Muscle of leg (tissue), 11 donors: ENCODE results near the gene STAG1. TPM values are rescaled to one million over a fixed set of nuclear protein-coding genes. Genes with fewer than 3 reads are reported as not detected.
"Not testable (repeated sequence)": the region's sequence is repeated elsewhere in the genome, so short reads cannot be mapped to it uniquely, and the experiment has no call there.

Experiments used
- DNase-seq: peaks from one replicate; pipeline ENCODE4 v3.0.0; 2013
- H3K27ac ChIP-seq: one replicate; pipeline ENCODE4 v1.5.1; 2013; ENCODE audit warnings: mild to moderate bottlenecking, low read length, control low read depth
- H3K27me3 ChIP-seq: one replicate; pipeline ENCODE4 v1.6.1; 2013; ENCODE audit warnings: low read length; ENCODE audit not compliant: control insufficient read depth, insufficient read depth
- H3K36me3 ChIP-seq: one replicate; pipeline ENCODE4 v1.6.1; 2013; ENCODE audit warnings: low read length; ENCODE audit not compliant: control insufficient read depth, insufficient read depth
- H3K4me1 ChIP-seq: one replicate; pipeline ENCODE4 v1.6.1; 2013; ENCODE audit warnings: low read length; ENCODE audit not compliant: control insufficient read depth, insufficient read depth
- H3K4me3 ChIP-seq: one replicate; pipeline ENCODE4 v1.5.1; 2013; ENCODE audit warnings: low read length, control low read depth
- H3K9me3 ChIP-seq: replicated peaks from 2 replicates; pipeline ENCODE4 v1.6.1; 2013; ENCODE audit warnings: low read depth, low read length; ENCODE audit not compliant: control insufficient read depth
- WGBS: methylation state at CpG from one replicate; pipeline ENCODE4 v1.1.5; 2013; ENCODE audit warnings: missing lambda C conversion rate; ENCODE audit not compliant: insufficient coverage; 5-methylcytosine and 5-hydroxymethylcytosine counted together
- polyA plus RNA-seq, 8 donors: library from polyadenylated mRNA; unstranded; fragments of 120-200 nt; gene quantifications; one replicate each; pipeline versions ENCODE4 v1.2.1 to v1.2.3, GENCODE V29; 2013; ENCODE audit warnings: inconsistent platforms in 1 of 8, low replicate concordance in 1 of 8; ENCODE audit not compliant: insufficient read length in 8 of 8, insufficient read depth in 1 of 8
- total RNA-seq: library from RNA; stranded (reverse); fragments of 120-200 nt; gene quantifications from one replicate; pipeline ENCODE4 v1.2.4, GENCODE V29; 2013

Gene STAG1
- total and polyA plus RNA-seq, 9 donors: 22.9 to 52.2 (median 32.9) TPM

DNA sequence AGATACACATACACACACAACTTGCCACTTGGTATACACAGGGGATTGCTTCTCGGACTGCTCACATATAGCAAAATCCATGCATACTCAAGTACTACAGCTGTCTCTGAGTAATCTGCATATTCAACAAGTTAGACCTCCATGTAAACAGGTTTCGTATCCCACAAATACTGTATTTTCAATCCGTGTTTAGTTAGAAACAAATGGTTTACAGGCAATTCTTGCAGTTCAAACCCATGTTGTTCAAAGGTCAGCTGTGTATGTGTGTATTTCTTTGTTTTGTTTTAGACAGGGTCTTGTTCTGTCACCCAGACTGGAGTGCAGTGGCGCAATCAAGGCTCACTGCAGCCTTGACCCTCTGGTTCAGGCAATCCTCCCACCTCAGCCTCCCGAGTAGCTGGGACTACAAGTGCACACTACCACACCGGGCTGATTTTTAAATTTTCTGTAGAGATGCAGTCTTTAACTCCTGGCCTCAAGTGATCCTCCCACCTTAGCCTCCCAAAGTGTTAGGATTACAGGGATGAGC, 253.2 kb downstream of the STAG1 start:
- peaks cover 3% of the 10 kb centered on the region for H3K36me3 ChIP-seq
- H3K4me1 ChIP-seq: no peaks in the 10 kb centered on the region
- peaks cover under 1% of the 10 kb centered on the region for H3K9me3 ChIP-seq
- no peak overlapping the region for H3K27ac ChIP-seq
- DNase-seq: no peak
- no peak overlapping the region for H3K4me3 ChIP-seq
- WGBS: 80% methylated on average over 2 of the region's 6 CpGs
- no peaks in the 10 kb centered on the region for H3K27me3 ChIP-seq

DNA sequence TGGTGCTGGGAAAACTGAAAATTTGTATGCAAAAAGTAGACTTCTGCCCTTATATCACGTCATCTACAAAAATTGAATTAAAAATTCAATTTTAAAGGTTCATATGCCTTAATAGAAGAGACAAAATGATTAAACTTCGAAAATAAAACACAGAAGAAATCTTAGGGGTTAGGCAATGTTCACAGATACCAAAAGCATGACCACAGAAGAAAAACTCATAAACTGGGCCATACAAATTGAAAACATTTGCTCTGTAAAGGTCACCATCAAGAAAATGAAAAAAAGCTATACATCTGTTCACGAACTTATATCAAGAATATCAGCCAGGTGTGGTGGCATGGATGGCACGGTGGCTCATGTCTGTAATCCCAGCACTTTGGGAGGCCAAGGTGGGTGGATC, 257.0 kb downstream of the STAG1 start:
- Histone ChIP-seq H3K4me3 (no peak overlapping the region), H3K27ac (no peak overlapping the region), H3K27me3 (no peaks in the 10 kb centered on the region), H3K4me1 (no peaks in the 10 kb centered on the region), H3K9me3 (peaks cover 5% of the 10 kb centered on the region), H3K36me3 (peaks cover 14% of the 10 kb centered on the region)
- WGBS: no CpG with 5 or more reads among the region's 4 CpGs
- DNase-seq: no peak

DNA sequence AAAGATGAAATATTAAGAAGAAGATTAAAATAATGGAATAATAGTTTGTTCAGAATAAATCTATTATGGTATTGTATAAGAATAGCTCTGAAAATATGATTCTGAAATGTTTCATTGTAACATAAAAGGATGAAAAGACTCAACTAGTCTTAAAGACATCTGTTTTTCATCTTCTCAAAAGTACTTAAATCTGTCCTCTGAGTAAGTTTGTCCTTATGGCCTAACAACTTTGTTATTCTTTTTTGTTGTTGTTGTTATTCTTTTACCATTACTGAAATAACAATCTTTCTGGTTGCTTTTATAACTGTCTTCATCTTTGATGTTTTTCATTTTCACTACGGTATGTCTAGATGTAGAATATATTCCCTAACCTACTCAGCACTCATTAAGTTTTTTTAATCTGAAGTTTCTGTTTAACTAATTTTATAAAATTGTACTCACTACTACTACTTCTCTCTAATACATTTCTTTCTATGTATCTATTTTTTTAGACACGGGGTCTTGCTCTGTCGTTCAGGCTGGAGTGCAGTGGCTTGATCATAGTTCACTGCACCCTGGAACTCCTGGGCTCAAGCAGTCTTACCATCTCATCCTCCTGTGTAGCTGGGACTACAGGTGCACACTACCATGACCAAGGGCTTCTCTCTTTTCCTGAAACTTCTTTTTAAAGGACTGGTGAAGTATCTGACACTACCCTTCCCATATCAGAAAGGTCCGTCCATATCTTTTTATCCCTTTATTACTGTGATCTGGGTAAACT, 261.4 kb downstream of the STAG1 start:
- DNase-seq: no peak
- peaks cover 20% of the 10 kb centered on the region for H3K36me3 ChIP-seq
- H3K4me3 ChIP-seq: no peak overlapping the region
- 95% methylated on average over 2 of the region's 4 CpGs for WGBS
- H3K27ac ChIP-seq: no peak overlapping the region
- no peaks in the 10 kb centered on the region for H3K27me3 ChIP-seq
- H3K4me1 ChIP-seq: no peaks in the 10 kb centered on the region
- H3K9me3 ChIP-seq: peaks cover 9% of the 10 kb centered on the region

DNA sequence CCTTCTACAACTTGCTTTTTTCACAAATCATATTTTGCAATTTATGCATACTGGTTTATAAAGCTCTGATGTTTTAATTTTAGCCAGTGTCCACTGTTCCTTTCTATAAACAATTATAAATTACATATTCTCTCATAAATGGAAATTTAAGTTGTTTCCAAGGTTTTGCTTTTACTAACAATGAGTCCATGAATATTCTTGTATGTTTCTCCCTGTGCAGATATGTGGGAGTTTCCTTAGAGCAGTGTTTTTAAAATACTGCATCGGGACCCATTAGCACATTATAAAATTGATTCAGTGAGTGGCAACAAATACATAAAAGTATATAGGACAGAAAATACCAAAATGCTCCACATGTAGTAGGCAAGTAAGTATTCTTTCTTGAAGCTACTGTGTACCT, 266.4 kb downstream of the STAG1 start:
- no peak for DNase-seq
- Histone ChIP-seq H3K4me3 (no peak overlapping the region), H3K27ac (no peak overlapping the region), H3K9me3 (peaks cover 4% of the 10 kb centered on the region), H3K4me1 (no peaks in the 10 kb centered on the region), H3K36me3 (peaks cover 6% of the 10 kb centered on the region), H3K27me3 (no peaks in the 10 kb centered on the region)
- WGBS: no CpG with 5 or more reads among the region's 1 CpG

DNA sequence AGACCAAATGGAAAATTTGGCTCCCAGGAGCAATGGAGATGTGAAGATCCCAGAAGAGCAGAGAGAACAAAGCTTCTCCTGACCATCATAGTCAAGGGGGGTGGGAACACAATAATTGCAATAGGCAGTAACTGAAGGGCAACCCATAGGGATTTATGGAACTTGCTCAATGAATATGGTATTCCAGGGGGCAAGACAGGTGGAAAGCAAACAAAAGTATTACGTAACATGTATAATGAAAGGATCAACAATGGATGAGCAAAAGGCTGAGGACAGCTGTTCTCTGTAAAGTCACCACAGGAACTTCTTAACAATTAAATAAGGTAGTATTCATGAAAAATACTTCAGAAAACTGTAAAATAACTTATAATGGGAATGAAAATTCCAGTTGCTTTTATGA, 275.9 kb downstream of the STAG1 start:
- Histone ChIP-seq H3K4me1 (no peaks in the 10 kb centered on the region), H3K27me3 (no peaks in the 10 kb centered on the region), H3K36me3 (peaks cover 16% of the 10 kb centered on the region), H3K9me3 (no peaks in the 10 kb centered on the region), H3K4me3 (no peak overlapping the region), H3K27ac (no peak overlapping the region)
- no peak for DNase-seq
- WGBS: no CpG with 5 or more reads among the region's 1 CpG

DNA sequence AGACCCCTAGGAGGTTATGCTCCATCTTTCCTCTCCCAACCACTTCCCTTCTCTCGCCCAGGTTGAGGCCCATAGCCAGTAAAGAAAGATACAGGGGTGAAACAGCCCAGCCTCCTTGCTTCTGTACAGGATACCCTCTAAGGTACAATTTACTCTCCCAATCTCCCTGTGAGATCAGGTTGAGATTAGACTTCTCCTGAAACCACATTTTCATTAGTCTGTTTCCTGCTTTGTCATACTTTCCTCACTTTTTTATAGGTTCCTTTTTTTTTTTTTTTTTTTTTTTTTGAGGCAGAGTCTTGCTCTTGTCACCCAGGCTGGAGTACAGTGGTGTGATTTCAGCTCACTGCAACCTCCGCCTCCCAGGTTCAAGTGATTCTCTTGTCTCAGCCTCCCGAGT, 277.3 kb downstream of the STAG1 start:
- not testable (repeated sequence) for H3K27me3 ChIP-seq, H3K9me3 ChIP-seq, H3K4me3 ChIP-seq, DNase-seq, H3K4me1 ChIP-seq, H3K27ac ChIP-seq
- whole genome bisulfite sequencing: 100% methylated on average over 2 of the region's 3 CpGs
- H3K36me3 ChIP-seq: peaks cover 16% of the 10 kb centered on the region

DNA sequence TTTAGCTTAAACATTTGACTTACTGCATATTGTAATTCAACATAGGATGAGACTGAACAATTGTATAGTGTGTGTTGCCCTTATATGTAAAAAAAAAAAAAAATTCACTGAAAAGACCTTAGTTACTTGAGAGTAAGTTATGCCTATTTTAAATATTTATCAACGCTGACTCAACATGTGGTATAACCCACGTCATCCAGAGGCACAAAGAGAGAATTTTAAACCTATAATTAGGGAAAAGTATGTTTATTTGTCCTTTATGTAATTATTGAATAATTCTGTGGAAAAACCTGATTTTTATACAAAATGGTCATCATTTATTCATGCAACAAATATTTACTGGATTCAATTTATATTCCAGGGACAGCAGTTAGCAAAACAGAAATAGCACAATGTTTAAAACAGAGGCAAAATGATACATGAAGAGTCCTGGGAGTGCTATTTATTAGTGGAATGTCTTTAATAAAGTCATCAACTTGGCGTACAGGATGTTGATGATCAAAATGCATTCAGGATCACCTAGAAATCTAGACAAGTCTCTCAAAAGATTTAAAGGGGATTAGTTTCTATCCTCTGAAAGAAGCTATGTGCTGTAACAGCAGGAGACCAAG, 278.4 kb downstream of the STAG1 start:
- Histone ChIP-seq H3K36me3 (peaks cover 16% of the 10 kb centered on the region), H3K4me1 (no peaks in the 10 kb centered on the region), H3K4me3 (no peak overlapping the region), H3K9me3 (no peaks in the 10 kb centered on the region), H3K27ac (no peak overlapping the region), H3K27me3 (no peaks in the 10 kb centered on the region)
- no CpG with 5 or more reads among the region's 3 CpGs for WGBS
- no peak for DNase-seq

DNA sequence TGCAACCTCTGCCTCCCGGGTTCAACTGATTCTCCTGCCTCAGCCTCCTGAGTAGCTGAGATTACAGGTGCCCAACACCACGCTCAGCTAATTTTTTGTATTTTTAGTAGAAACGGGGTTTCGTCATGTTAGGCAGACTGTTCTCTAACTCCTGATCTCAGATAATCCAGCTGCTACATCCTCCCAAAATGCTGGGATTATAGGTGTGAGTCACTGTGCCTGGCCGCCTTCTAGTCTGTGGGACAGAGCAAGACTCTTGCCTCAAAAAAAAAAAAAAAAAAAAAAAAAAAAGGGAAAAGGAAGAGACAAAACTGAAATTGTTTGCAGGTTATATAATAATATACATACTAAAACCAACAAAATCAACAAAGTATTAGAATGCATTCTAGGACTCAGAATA, 286.9 kb downstream of the STAG1 start:
- H3K4me3 ChIP-seq: no peak overlapping the region
- WGBS: no CpG with 5 or more reads among the region's 5 CpGs
- H3K36me3 ChIP-seq: peaks cover 3% of the 10 kb centered on the region
- no peak for DNase-seq
- H3K9me3 ChIP-seq: peaks cover 3% of the 10 kb centered on the region
- H3K27me3 ChIP-seq: no peaks in the 10 kb centered on the region
- H3K27ac ChIP-seq: no peak overlapping the region
- no peaks in the 10 kb centered on the region for H3K4me1 ChIP-seq

DNA sequence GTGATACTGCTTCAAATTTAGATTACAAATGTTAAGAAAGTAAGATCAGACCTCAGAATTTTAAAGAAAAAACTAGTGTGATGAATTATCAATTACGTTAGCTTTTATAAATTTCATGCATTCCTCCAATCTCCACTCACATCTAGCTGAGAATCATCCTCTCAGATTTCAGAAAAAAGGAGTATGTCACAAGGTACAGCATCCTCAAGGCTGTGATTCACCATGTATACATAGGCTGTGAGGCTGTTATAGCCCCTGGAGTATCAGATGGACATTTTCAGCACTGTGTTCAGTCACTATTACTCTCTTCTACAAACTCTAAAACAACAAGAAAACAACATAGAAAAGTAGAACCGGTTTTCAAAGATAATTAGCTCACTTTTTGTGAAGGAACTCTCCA, 287.7 kb downstream of the STAG1 start:
- Histone ChIP-seq H3K36me3 (peaks cover 3% of the 10 kb centered on the region), H3K27ac (no peak overlapping the region), H3K27me3 (no peaks in the 10 kb centered on the region), H3K4me3 (no peak overlapping the region), H3K9me3 (peaks cover 3% of the 10 kb centered on the region), H3K4me1 (no peaks in the 10 kb centered on the region)
- no peak for DNase-seq
- 88% methylated on average over 1 of the region's 2 CpGs for whole genome bisulfite sequencing

DNA sequence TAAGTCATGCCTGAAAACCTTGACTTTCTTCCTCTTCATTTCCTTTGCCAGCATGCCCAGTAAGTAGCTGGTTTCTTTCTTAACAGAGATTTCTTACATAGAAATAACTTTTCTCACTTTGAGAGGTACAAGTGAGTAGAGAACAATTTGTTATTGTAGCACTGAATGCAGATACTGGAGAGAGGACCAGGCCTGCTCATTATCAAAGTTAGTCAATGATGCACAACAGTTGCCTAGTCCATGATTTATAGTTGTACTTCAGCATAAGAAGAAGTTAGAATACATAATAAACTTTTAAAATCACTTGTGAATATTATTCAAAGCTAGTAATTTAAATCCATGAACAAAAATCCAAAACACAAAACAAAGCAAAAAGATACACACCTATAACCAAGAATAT, 289.0 kb downstream of the STAG1 start:
- Histone ChIP-seq H3K4me3 (no peak overlapping the region), H3K27ac (no peak overlapping the region), H3K9me3 (peaks cover 8% of the 10 kb centered on the region), H3K4me1 (no peaks in the 10 kb centered on the region), H3K27me3 (no peaks in the 10 kb centered on the region), H3K36me3 (peaks cover 3% of the 10 kb centered on the region)
- DNase-seq: no peak
